Lower lobe of right lung (tissue), 2 donors: ENCODE measurements around the gene SBK3. TPM values are rescaled to one million over a fixed set of nuclear protein-coding genes. Genes with fewer than 3 reads are reported as not detected.
"Not testable (repeated sequence)": the region's sequence is repeated elsewhere in the genome, so short reads cannot be mapped to it uniquely, and the experiment has no call there.

Source experiments
- ATAC-seq, 2 donors: fragments of 200-7000 bp; cut with Tn5 transposase; one replicate each; pipeline ENCODE4 v1.9.1; 2020 to 2022; ENCODE audit warnings: mild to moderate bottlenecking in 2 of 2, moderate library complexity in 2 of 2
- DNase-seq: peaks from one replicate; pipeline ENCODE4 v3.0.0-alpha.2; 2020
- H3K27ac ChIP-seq: fragments of 200-600 bp; one replicate; pipeline ENCODE4 v1.8.0; 2022
- H3K27me3 ChIP-seq: fragments of 200-600 bp; one replicate; pipeline ENCODE4 v1.8.0; 2022; ENCODE audit warnings: low read depth
- H3K36me3 ChIP-seq: fragments of 200-600 bp; one replicate; pipeline ENCODE4 v1.8.0; 2022; ENCODE audit warnings: mild to moderate bottlenecking
- H3K4me1 ChIP-seq: fragments of 200-600 bp; one replicate; pipeline ENCODE4 v1.8.0; 2022
- H3K4me3 ChIP-seq: fragments of 200-600 bp; one replicate; pipeline ENCODE4 v1.8.0; 2022; ENCODE audit warnings: mild to moderate bottlenecking
- H3K9me3 ChIP-seq: fragments of 200-600 bp; one replicate; pipeline ENCODE4 v1.8.0; 2022
- intact Hi-C: fragments of 100-400 bp; cut with DNase I; formaldehyde crosslinking; loops from one replicate; pipeline ENCODE4 v1.11.0; 2022
- total RNA-seq: library from RNA; stranded (reverse); fragmentation: NEBNext Ultra II Directional; extraction: Animal tissue kit (Norgen Biotek cat#: 25700); gene quantifications from one replicate; pipeline ENCODE4 v1.2.1, GENCODE V29; 2021
- TF ChIP-seq, protein P1 (sequence below): fragments of 200-600 bp; IDR thresholded peaks from one replicate; pipeline ENCODE4 v1.8.0; 2022; ENCODE audit warnings: antibody characterized with exemption, mild to moderate bottlenecking
- donor health status: DM: no; HTN: yes; CAD: no; lungs with severe emphysema.

The SBK3 gene
- total RNA-seq, 1 donor from 2014 or later, result 0.80 TPM

DNA sequence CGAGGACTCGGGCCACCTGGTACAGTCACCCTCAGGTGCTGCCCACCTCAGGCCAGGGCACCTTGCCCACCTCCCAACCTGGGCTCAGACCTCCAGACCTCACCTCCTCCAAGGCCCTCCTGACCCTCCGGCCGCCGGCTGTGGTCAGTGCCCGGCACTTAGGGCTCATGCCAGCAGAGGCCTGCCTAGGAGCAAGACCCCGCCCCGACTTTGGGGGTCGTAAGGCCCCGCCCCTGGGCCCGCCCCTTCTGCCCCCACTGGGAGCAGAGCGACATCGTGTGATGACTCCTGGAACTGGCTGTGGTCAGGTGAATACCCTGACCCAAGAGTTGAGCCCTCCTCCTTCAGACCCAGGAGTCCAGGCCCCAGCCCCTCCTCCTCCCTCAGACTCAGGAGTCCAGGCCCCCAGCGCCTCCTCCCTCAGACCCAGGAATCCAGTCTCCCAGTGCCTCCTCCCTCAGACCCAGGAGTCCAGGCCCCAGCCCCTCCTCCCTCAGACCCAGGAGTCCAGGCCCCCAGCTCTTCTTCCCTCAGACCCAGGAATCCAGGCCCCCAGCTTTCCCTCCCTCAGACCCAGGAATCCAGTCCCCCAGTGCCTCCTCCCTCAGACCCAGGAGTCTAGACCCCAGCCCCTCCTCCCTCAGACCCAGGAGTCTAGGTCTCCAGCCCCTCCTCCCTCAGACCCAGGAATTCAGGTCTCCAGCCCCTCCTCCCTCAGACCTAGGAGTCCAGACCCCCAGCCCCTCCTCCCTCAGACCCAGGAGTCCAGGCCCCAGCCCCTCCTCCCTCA, 8.2 kb downstream of the SBK3 start, which contains the start of gene SBK2:
TSS of gene SBK2 (minus strand) at position 183 of the 790 bp plus-strand sequence. CDS start 839 bp downstream, outside the sequence.
- ATAC-seq, result peak in 1 of 2 donors; percentile 21
- Histone ChIP-seq H3K36me3 (no peaks in the 10 kb centered on the region), H3K27ac (no peak within 1 kb of the TSS), H3K9me3 (no peaks in the 10 kb centered on the region), H3K4me1 (no peaks in the 10 kb centered on the region), H3K4me3 (no peak within 1 kb of the TSS), H3K27me3 (peaks cover 5% of the 10 kb centered on the region)
- DNase-seq, result no peak
- intact Hi-C loops, result no loop called here
- TF ChIP-seq, protein P1, sequence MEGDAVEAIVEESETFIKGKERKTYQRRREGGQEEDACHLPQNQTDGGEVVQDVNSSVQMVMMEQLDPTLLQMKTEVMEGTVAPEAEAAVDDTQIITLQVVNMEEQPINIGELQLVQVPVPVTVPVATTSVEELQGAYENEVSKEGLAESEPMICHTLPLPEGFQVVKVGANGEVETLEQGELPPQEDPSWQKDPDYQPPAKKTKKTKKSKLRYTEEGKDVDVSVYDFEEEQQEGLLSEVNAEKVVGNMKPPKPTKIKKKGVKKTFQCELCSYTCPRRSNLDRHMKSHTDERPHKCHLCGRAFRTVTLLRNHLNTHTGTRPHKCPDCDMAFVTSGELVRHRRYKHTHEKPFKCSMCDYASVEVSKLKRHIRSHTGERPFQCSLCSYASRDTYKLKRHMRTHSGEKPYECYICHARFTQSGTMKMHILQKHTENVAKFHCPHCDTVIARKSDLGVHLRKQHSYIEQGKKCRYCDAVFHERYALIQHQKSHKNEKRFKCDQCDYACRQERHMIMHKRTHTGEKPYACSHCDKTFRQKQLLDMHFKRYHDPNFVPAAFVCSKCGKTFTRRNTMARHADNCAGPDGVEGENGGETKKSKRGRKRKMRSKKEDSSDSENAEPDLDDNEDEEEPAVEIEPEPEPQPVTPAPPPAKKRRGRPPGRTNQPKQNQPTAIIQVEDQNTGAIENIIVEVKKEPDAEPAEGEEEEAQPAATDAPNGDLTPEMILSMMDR, result no peak

DNA sequence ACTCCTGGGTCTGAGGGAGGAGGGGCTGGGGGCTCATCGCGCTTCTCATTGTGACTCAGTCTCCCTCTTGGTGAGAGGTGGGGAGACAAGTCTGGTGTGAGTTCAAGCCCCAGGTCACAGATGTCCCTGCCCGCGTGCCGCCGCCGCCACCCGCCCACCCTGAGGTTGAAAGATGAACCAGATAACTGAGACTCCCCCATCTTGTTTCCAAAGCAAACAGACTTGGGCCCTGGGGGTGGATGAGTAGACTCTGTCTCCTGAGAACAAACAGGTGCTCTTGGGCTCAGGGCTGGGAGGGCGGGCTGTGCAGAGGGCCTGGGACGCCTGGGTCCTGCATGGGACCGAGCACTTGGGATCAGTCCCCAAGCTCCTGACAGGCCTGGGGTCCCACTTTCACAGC, 9.0 kb downstream of the SBK3 start:
- DNase-seq (no peak), ATAC-seq (no peak)
- intact Hi-C loops, result no loop called here
- peaks cover 5% of the 10 kb centered on the region for H3K27me3 ChIP-seq
- TF ChIP-seq, protein P1, result no peak
- H3K4me1 ChIP-seq, result no peaks in the 10 kb centered on the region
- H3K9me3 ChIP-seq, result no peaks in the 10 kb centered on the region
- no peak overlapping the region for H3K4me3 ChIP-seq
- no peak overlapping the region for H3K27ac ChIP-seq
- H3K36me3 ChIP-seq, result no peaks in the 10 kb centered on the region

DNA sequence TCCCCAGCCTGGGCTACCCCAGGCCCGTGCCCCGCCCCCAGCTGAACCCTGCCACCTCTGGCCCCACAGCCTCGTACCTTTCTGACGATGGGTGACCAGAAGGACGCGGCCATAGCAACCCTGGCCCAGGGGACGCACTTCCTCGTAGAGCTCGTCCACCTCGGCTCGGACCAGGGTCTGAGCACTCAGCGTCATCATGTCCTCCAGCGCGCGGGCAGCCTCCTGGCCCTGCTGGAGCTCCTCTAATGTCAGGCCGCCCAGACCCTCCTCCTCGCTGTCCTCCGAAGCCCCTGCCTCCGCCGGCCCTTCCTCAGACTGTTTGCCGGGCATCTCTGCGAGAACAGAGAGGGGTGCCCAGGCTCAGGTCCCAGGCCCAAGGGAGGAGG, 9.4 kb downstream of the SBK3 start:
- Histone ChIP-seq H3K9me3 (no peaks in the 10 kb centered on the region), H3K36me3 (no peaks in the 10 kb centered on the region), H3K27ac (no peak overlapping the region), H3K27me3 (peaks cover 5% of the 10 kb centered on the region), H3K4me1 (no peaks in the 10 kb centered on the region), H3K4me3 (no peak overlapping the region)
- intact Hi-C loops, result no loop called here
- ATAC-seq (no peak), DNase-seq (no peak)
- TF ChIP-seq, protein P1, result no peak

DNA sequence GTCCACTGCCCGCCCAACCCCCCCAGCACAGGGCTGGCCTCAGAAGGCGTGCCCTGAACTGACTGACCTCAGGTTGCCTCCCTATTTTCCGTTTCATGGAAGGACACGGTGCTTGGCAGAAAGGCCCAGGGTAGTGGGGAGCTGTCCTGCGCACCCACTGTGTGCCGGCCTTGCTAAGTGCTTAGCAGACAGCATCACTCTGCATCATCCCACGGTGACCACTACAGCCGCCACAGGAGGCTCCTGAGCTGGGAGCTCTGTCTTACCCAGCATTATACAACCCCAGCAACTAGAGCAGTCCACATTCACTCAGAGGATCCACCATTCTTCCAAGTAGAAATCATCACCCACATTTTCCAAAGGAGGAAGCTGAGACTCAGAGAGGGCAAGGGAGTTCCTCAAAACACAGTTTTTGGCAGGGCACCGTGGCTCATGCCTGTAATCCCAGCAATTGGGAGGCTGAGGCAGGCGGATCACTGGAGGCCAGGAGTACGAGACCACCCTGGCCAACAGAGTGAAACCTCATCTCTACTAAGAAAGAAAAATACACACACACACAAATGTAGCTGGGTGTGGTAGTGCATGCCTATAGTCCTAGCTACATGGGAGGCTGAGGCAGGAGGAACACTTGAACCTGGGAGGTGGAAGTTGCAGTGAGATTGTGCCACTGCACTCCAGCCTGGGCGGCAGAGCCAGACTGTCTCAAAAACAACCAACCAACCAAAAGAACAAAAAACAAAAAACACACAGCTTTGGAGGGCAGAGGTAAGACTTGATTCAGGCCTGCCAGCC, 10.0 kb downstream of the SBK3 start:
- Histone ChIP-seq H3K4me1 (no peaks in the 10 kb centered on the region), H3K9me3 (no peaks in the 10 kb centered on the region), H3K4me3 (no peak overlapping the region), H3K27me3 (peaks cover 5% of the 10 kb centered on the region), H3K27ac (no peak overlapping the region), H3K36me3 (no peaks in the 10 kb centered on the region)
- ATAC-seq (no peak), DNase-seq (no peak)
- TF ChIP-seq, protein P1, result no peak
- intact Hi-C loops, result no loop called here

DNA sequence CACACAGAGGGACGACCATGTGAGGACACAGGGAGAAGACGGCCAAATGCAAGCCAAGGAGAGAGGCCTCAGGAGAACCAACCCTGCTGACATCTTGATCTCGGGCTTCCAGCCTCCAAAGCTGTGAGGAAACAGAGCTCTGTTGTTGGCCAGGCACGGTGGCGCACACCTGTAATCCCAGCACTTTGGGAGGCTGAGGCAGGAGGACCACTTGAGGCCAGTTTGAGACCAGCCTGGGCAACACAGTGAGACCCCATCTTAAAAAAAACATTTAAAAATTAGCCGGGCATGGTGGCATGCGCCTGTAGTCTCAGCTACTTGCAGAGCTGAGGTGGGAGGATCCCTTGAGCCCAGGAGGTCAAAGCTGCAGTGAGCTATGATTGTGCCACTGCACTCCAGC, 11.1 kb downstream of the SBK3 start:
- DNase-seq, H3K36me3 ChIP-seq, H3K4me3 ChIP-seq, H3K27ac ChIP-seq, H3K4me1 ChIP-seq, intact Hi-C loops, ATAC-seq, H3K27me3 ChIP-seq, H3K9me3 ChIP-seq: not testable (repeated sequence)

DNA sequence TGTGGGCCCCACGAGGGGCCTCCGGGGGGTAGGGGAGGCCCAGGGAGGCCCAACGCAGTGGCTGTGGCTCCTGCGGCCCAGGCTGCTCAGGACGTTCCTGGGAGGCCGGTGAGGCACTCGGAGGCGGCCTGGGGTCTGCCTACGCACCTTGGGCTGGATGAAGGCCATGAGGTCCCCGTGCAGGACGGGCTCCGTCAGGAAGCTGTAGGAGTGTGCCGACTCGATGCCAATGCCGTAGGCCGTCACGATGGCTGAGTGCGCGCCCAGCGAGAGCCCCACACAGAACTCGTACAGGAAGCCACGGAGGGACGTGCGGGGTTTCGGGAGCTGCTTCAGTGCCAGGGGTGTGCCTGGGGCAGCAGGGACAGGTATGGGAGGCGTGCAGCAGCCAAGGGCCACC, 14.3 kb downstream of the SBK3 start:
- Histone ChIP-seq H3K36me3 (no peaks in the 10 kb centered on the region), H3K9me3 (no peaks in the 10 kb centered on the region), H3K4me3 (no peak overlapping the region), H3K27ac (no peak overlapping the region), H3K27me3 (no peaks in the 10 kb centered on the region), H3K4me1 (peaks cover 7% of the 10 kb centered on the region)
- intact Hi-C loops, result no loop called here
- DNase-seq, result no peak
- TF ChIP-seq, protein P1, result no peak
- no peak for ATAC-seq
